ENCODE results near the gene SNF8. TPM values are rescaled to one million over a fixed set of nuclear protein-coding genes. Genes with fewer than 3 reads are reported as not detected.
"Not testable (repeated sequence)": the region's sequence is repeated elsewhere in the genome, so short reads cannot be mapped to it uniquely, and the experiment has no call there.

The SNF8 gene
- total RNA-seq, 2 experiments from 2014 or later, result 87.5 to 99.7 TPM

GRCh38 chr17:48954300-48954755 is 9.7 kb upstream of the SNF8 start:
- peaks cover 3% of the 10 kb centered on the region for H3K4me1 Mint-ChIP-seq (ENCODE audit: low read depth)
- peak; percentile 38 for DNase-seq
- peak; percentile 62 for ATAC-seq
- H3K9me3 Mint-ChIP-seq, result no peaks in the 10 kb centered on the region
- no peaks in the 10 kb centered on the region for H3K36me3 Mint-ChIP-seq (ENCODE audit: low read depth)
- intact Hi-C loops (cut with micrococcal nuclease), result no loop called here
- H3K27me3 Mint-ChIP-seq, result peaks cover 14% of the 10 kb centered on the region
- ChIA-PET POLR2A (no interaction called here), CTCF (interaction anchor here (1.2 kb wide), 1 partner anchor 78 kb away, joined by 6 read pairs; no protein-coding TSS in a partner anchor)
- no peak overlapping the region for H3K4me3 Mint-ChIP-seq
- H3K27ac Mint-ChIP-seq, result no peak overlapping the region
- TF ChIP-seq CTCF (IDR thresholded peaks at IDR 0.05), result no peak

- Mint-ChIP-seq H3K9me3 (peaks cover under 1% of the 10 kb centered on the region), H3K27ac (no peak overlapping the region), H3K4me1 (ENCODE audit: low read depth) (peaks cover 3% of the 10 kb centered on the region), H3K4me3 (no peak overlapping the region), H3K27me3 (peaks cover 9% of the 10 kb centered on the region), H3K36me3 (ENCODE audit: low read depth) (no peaks in the 10 kb centered on the region)
- ChIA-PET CTCF (interaction anchor here (0.8 to 1.9 kb wide), 3 partner anchors 74 to 455 kb away, joined by 3 to 14 read pairs (median 4); no protein-coding TSS in a partner anchor), POLR2A (interaction anchor here (1.0 to 1.2 kb wide), 2 partner anchors 8 to 20 kb away, joined by 3 to 4 read pairs; partner anchors contain the start of gene SNF8)
- DNase-seq, result peak; percentile 47
- intact Hi-C loops (cut with micrococcal nuclease), result no loop called here
- no peak for TF ChIP-seq CTCF (IDR thresholded peaks at IDR 0.05)
- peak; percentile 51 for ATAC-seq
These were observed 8.3 kb upstream of the SNF8 start for GRCh38 chr17:48952904-48953303.

GRCh38 chr17:48951572-48951971 is 6.9 kb upstream of the SNF8 start:
- ATAC-seq, result no peak
- CTCF ChIA-PET, result no interaction called here
- Mint-ChIP-seq H3K27ac (no peak overlapping the region), H3K4me3 (no peak overlapping the region), H3K36me3 (ENCODE audit: low read depth) (no peaks in the 10 kb centered on the region), H3K4me1 (ENCODE audit: low read depth) (peaks cover 3% of the 10 kb centered on the region), H3K9me3 (peaks cover 1% of the 10 kb centered on the region), H3K27me3 (peaks cover 8% of the 10 kb centered on the region)
- no peak for TF ChIP-seq CTCF (IDR thresholded peaks at IDR 0.05)
- POLR2A ChIA-PET, result interaction anchor here (0.9 kb wide), 1 partner anchor 258 kb away, joined by 3 read pairs; the partner anchor contains the start of genes ABI3 and GNGT2
- intact Hi-C loops (cut with micrococcal nuclease), result no loop called here
- DNase-seq, result no peak

GRCh38 chr17:48945261-48945651 is 614 bp upstream of the SNF8 start:
- H3K4me3 Mint-ChIP-seq, result peak overlapping the region; percentile 99

GRCh38 chr17:48933035-48933434 is 11.6 kb downstream of the SNF8 start:
- POLR2A ChIA-PET, result interaction anchor here (1.0 to 2.5 kb wide), 5 partner anchors 11 to 39 kb away, joined by 3 to 11 read pairs (median 3); partner anchors contain the start of gene SNF8
- peak overlapping the region; percentile 6 for H3K27ac Mint-ChIP-seq

More at GRCh38 chr17:48945261-48945651, 614 bp upstream of the SNF8 start:
- H3K36me3 Mint-ChIP-seq (ENCODE audit: low read depth), result peaks cover 20% of the 10 kb centered on the region
- H3K9me3 Mint-ChIP-seq; H3K27me3 Mint-ChIP-seq; intact Hi-C loops (cut with micrococcal nuclease); ATAC-seq; DNase-seq: not testable (repeated sequence)
- ChIA-PET CTCF (interaction anchor here (0.6 to 1.4 kb wide), 4 partner anchors 30 to 267 kb away, joined by 3 to 8 read pairs (median 4); no protein-coding TSS in a partner anchor), POLR2A (interaction anchor here (0.8 to 4.7 kb wide), 10 partner anchors 8 to 110 kb away, joined by 3 to 28 read pairs (median 4); no protein-coding TSS in a partner anchor)
- peaks cover 11% of the 10 kb centered on the region for H3K4me1 Mint-ChIP-seq (ENCODE audit: low read depth)
- peak overlapping the region; percentile 96 for H3K27ac Mint-ChIP-seq

More at GRCh38 chr17:48933035-48933434, 11.6 kb downstream of the SNF8 start:
- H3K36me3 Mint-ChIP-seq (ENCODE audit: low read depth), result peaks cover 54% of the 10 kb centered on the region
- CTCF ChIA-PET, result interaction anchor here (0.8 kb wide), 1 partner anchor 100 kb away, joined by 4 read pairs; no protein-coding TSS in a partner anchor
- H3K4me1 Mint-ChIP-seq (ENCODE audit: low read depth), result no peaks in the 10 kb centered on the region
- intact Hi-C loops (cut with micrococcal nuclease), result no loop called here
- DNase-seq (no peak), ATAC-seq (no peak)
- no peak overlapping the region for H3K4me3 Mint-ChIP-seq
- H3K27me3 Mint-ChIP-seq, result no peaks in the 10 kb centered on the region
- no peaks in the 10 kb centered on the region for H3K9me3 Mint-ChIP-seq
- TF ChIP-seq CTCF (IDR thresholded peaks at IDR 0.05), result no peak

Measured in activated CD8-positive, alpha-beta T cell treated with anti-CD3 and anti-CD28 coated beads for 36 hours (primary cell).